Endothelial cell of umbilical vein (primary cell): ENCODE measurements around the gene MICAL3. TPM values are rescaled to one million over a fixed set of nuclear protein-coding genes. Genes with fewer than 3 reads are reported as not detected.

Source experiments
- BruUV-seq: library from RNA; stranded (reverse); fragments of 400-500 nt; replicated peaks from 2 replicates; lab custom pipeline; 2021; lab: Mats Ljungman, UMichigan
- CTCF ChIA-PET: fragments of 300-600, 350-600 bp; sonication (Branson Sonifier 250); formaldehyde crosslinking; loops from one replicate; lab custom pipeline; 2021; ENCODE audit warnings: antibody characterized with exemption, inconsistent platforms; lab: Charles Lee
- POLR2A ChIA-PET: fragments of 300-600, 350-600 bp; sonication (Branson Sonifier 250); formaldehyde crosslinking; loops from one replicate; lab custom pipeline; 2021; ENCODE audit warnings: antibody characterized with exemption, inconsistent platforms; lab: Charles Lee
- DNase-seq: peaks from one replicate; pipeline ENCODE4 v3.0.0-alpha.2; 2011; ENCODE audit warnings: low read depth, low spot score
- FAIRE-seq: peaks from 2 replicates; lab custom pipeline; 2011; peaks lifted over from hg19 to GRCh38; lab: Jason Lieb, UNC
- H2AFZ ChIP-seq: 2 replicates; pipeline ENCODE4 v1.6.0; 2012; ENCODE audit warnings: low read depth, low read length, control low read depth, inconsistent platforms
- H3K27ac ChIP-seq: 2 replicates; pipeline ENCODE4 v1.5.1; 2011; ENCODE audit warnings: low read depth, mild to moderate bottlenecking, control low read depth, low read length, moderate library complexity; ENCODE audit not compliant: insufficient read depth
- H3K27me3 ChIP-seq, 2 experiments: 2 replicates each; pipeline versions ENCODE4 v1.6.0 to v1.6.1; 2011; ENCODE audit warnings: low read length in 2 of 2, mixed read lengths in 1 of 2; ENCODE audit not compliant: control insufficient read depth in 2 of 2, insufficient read depth in 2 of 2
- H3K36me3 ChIP-seq, 2 experiments: 2 replicates in 1 of 2; 3 replicates in 1 of 2; pipeline ENCODE4 v1.5.1; 2011; ENCODE audit warnings: low read length in 2 of 2, mild to moderate bottlenecking in 1 of 2, moderate library complexity in 1 of 2; ENCODE audit not compliant: control insufficient read depth in 2 of 2, insufficient read depth in 2 of 2; ENCODE audit errors: extremely low read depth in 1 of 2
- H3K4me1 ChIP-seq: 3 replicates; pipeline ENCODE4 v1.5.1; 2011; ENCODE audit warnings: mild to moderate bottlenecking, low read length; ENCODE audit not compliant: control insufficient read depth, insufficient read depth; ENCODE audit errors: extremely low read depth
- H3K4me2 ChIP-seq: 2 replicates; pipeline ENCODE4 v1.6.1; 2011; ENCODE audit warnings: low read length, control low read depth, mixed read lengths; ENCODE audit not compliant: insufficient read depth
- H3K4me3 ChIP-seq, 3 experiments: fragments of 200-600 bp in 1 of 3; sonication (generic), shearing (Covaris generic) in 1 of 3; replicated peaks in 1 of 3; 2 replicates each; pipeline ENCODE4 v1.5.1; 2011 to 2016; ENCODE audit warnings: control low read depth in 3 of 3, low read length in 3 of 3, mild to moderate bottlenecking in 2 of 3, inconsistent platforms in 1 of 3, low read depth in 1 of 3, moderate library complexity in 1 of 3; ENCODE audit not compliant: insufficient read depth in 1 of 3
- H3K79me2 ChIP-seq: 2 replicates; pipeline ENCODE4 v1.6.0; 2012; ENCODE audit warnings: low read length, inconsistent platforms; ENCODE audit not compliant: control insufficient read depth, insufficient read depth
- H3K9ac ChIP-seq: replicated peaks from 2 replicates; pipeline ENCODE3; 2011; ENCODE audit warnings: low read length, control low read depth; ENCODE audit not compliant: insufficient read depth; ENCODE audit errors: extremely low read depth
- H3K9me1 ChIP-seq: replicated peaks from 3 replicates; pipeline ENCODE4 v1.6.0; 2011; ENCODE audit warnings: mild to moderate bottlenecking, low read length; ENCODE audit not compliant: control insufficient read depth, insufficient read depth; ENCODE audit errors: extremely low read depth
- H3K9me3 ChIP-seq: replicated peaks from 2 replicates; pipeline ENCODE4 v1.5.1; 2012; ENCODE audit warnings: low read length, inconsistent platforms; ENCODE audit not compliant: control insufficient read depth, insufficient read depth
- H4K20me1 ChIP-seq: replicated peaks from 2 replicates; pipeline ENCODE3; 2011; ENCODE audit warnings: mild to moderate bottlenecking, low read length; ENCODE audit not compliant: control insufficient read depth, insufficient read depth; ENCODE audit errors: extremely low read depth
- MAX ChIP-seq: IDR thresholded peaks from 2 replicates; pipeline ENCODE4 v1.6.1; 2011; ENCODE audit not compliant: insufficient read depth, insufficient read length
- MYC ChIP-seq: IDR thresholded peaks from one replicate; pipeline ENCODE4 v1.6.1; 2011; ENCODE audit warnings: mild to moderate bottlenecking, low read depth, low read length
- dilution Hi-C: fragments of 300-500 bp; cut with MboI; formaldehyde crosslinking; loops from one replicate; pipeline ENCODE4 v1.15.0; 2019; ENCODE audit warnings: low sequenced_read_pairs; ENCODE audit not compliant: extremely low pct_ligation_motif_present
- intact Hi-C: fragments of 100-400 bp; cut with micrococcal nuclease; formaldehyde crosslinking; loops from one replicate; pipeline ENCODE4 v1.10.0; 2022
- polyA plus RNA-seq, 4 experiments: library from polyadenylated mRNA; depleted of rRNA in 3 of 4; stranded (reverse) in 3 of 4; unstranded in 1 of 4; fragments of >200 nt; gene quantifications; 2 replicates each; pipeline versions ENCODE4 v1.2.1 to v1.2.3, GENCODE V29; 2011 to 2012; ENCODE audit warnings: missing spikeins in 1 of 4
- total RNA-seq: library from RNA; stranded (reverse); gene quantifications from 2 replicates; pipeline ENCODE4 v1.2.3, GENCODE V29; 2021

Gene MICAL3
- total and polyA plus RNA-seq, 2 donors (not counting 3 experiments of a cell fraction or from before 2014, with no cell fraction given): 14.5 to 63.7 TPM

- Histone ChIP-seq H3K4me3 (no peak overlapping the region), H3K9me3 (no peaks in the 10 kb centered on the region), H3K27me3 (no peaks in the 10 kb centered on the region), H3K9ac (no peak overlapping the region), H3K27ac (no peak overlapping the region), H4K20me1 (no peaks in the 10 kb centered on the region), H3K4me2 (no peak overlapping the region), H3K36me3 (peaks cover 4 to 17% of the 10 kb centered on the region in 2 experiments), H3K4me1 (no peaks in the 10 kb centered on the region), H2AFZ (no peak overlapping the region), H3K9me1 (no peaks in the 10 kb centered on the region), H3K79me2 (no peaks in the 10 kb centered on the region)
- BruUV-seq: no TSS peak
- ChIA-PET POLR2A (no interaction called here), CTCF (interaction anchor here (1.0 to 6.3 kb wide), 5 partner anchors 19 to 333 kb away, joined by 3 to 55 read pairs (median 3); no protein-coding TSS in a partner anchor)
- no peak for DNase-seq
- dilution Hi-C loops: no loop called here
- intact Hi-C loops: no loop called here
- FAIRE-seq: no peak
- no peak for TF ChIP-seq MAX
Measured at GRCh38 chr22:17891481-17892167, 132.7 kb downstream of the MICAL3 start.

- H3K27ac ChIP-seq: no peak overlapping the region
- no peaks in the 10 kb centered on the region for H3K9me3 ChIP-seq
- H3K4me3 ChIP-seq: no peak overlapping the region
- TF ChIP-seq MYC: no peak
- H3K36me3 ChIP-seq: peaks cover 4 to 18% of the 10 kb centered on the region in 2 experiments
- no peaks in the 10 kb centered on the region for H3K27me3 ChIP-seq
- H3K9ac ChIP-seq: no peak overlapping the region
- FAIRE-seq: no peak
- dilution Hi-C loops (no loop called here), intact Hi-C loops (no loop called here)
- no TSS peak for BruUV-seq
- ChIA-PET CTCF (interaction anchor here (1.4 to 6.3 kb wide), 3 partner anchors 19 to 185 kb away, joined by 3 to 55 read pairs (median 6); no protein-coding TSS in a partner anchor), POLR2A (no interaction called here)
- no peaks in the 10 kb centered on the region for H3K9me1 ChIP-seq
- DNase-seq: no peak
- no peaks in the 10 kb centered on the region for H3K79me2 ChIP-seq
- H4K20me1 ChIP-seq: no peaks in the 10 kb centered on the region
- no peak overlapping the region for H3K4me2 ChIP-seq
- H2AFZ ChIP-seq: no peak overlapping the region
- H3K4me1 ChIP-seq: no peaks in the 10 kb centered on the region
Measured at GRCh38 chr22:17890892-17891291, 133.5 kb downstream of the MICAL3 start.
